MM.1S (cell line): ENCODE data around the gene COMMD10.

Source experiments
- DNase-seq: peaks from one replicate; pipeline ENCODE4 v3.0.0-alpha.2; 2015
- H2AFZ ChIP-seq: fragments of 300-600 bp; sonication (generic); 2 replicates; pipeline ENCODE4 v1.6.0; 2016; ENCODE audit warnings: antibody characterized with exemption, low read length
- H3F3A ChIP-seq: fragments of 300-600 bp; sonication (generic); 2 replicates; pipeline ENCODE4 v1.6.1; 2016; ENCODE audit warnings: mild to moderate bottlenecking, antibody characterized with exemption, low read length, moderate library complexity, mixed read lengths; ENCODE audit not compliant: insufficient read depth
- H3K27ac ChIP-seq: fragments of 300-600 bp; sonication (generic); 2 replicates; pipeline ENCODE4 v1.5.1; 2016; ENCODE audit warnings: mild to moderate bottlenecking, low read length
- H3K27me3 ChIP-seq: fragments of 300-600 bp; sonication (generic); replicated peaks from 2 replicates; pipeline ENCODE4 v1.6.0; 2016; ENCODE audit warnings: low read length; ENCODE audit not compliant: insufficient read depth
- H3K36me3 ChIP-seq: fragments of 300-600 bp; sonication (generic); replicated peaks from 2 replicates; pipeline ENCODE4 v1.6.1; 2016; ENCODE audit warnings: mild to moderate bottlenecking, low read length, mixed read lengths; ENCODE audit not compliant: insufficient read depth
- H3K4me1 ChIP-seq: fragments of 300-600 bp; sonication (generic); 2 replicates; pipeline ENCODE4 v1.6.1; 2016; ENCODE audit warnings: low read length, mixed read lengths
- H3K4me2 ChIP-seq: fragments of 300-600 bp; sonication (generic); 2 replicates; pipeline ENCODE4 v1.6.0; 2016; ENCODE audit warnings: low read depth, low read length
- H3K4me3 ChIP-seq: fragments of 300-600 bp; sonication (generic); 2 replicates; pipeline ENCODE4 v1.5.1; 2016; ENCODE audit warnings: low read length, mixed read lengths
- H3K79me2 ChIP-seq: fragments of 300-600 bp; sonication (generic); 2 replicates; pipeline ENCODE4 v1.6.1; 2016; ENCODE audit warnings: mixed run types, low read length, mixed read lengths
- H3K9ac ChIP-seq: fragments of 300-600 bp; sonication (generic); 2 replicates; pipeline ENCODE4 v1.6.1; 2016; ENCODE audit warnings: low read length, mixed read lengths
- H3K9me2 ChIP-seq: fragments of 300-600 bp; sonication (generic); replicated peaks from 2 replicates; pipeline ENCODE4 v1.6.1; 2016; ENCODE audit warnings: mild to moderate bottlenecking, low read length, mixed read lengths; ENCODE audit not compliant: insufficient read depth
- H3K9me3 ChIP-seq: fragments of 300-600 bp; sonication (generic); replicated peaks from 2 replicates; pipeline ENCODE4 v1.6.1; 2016; ENCODE audit warnings: mild to moderate bottlenecking, low read length, mixed read lengths; ENCODE audit not compliant: insufficient read depth
- H4K20me1 ChIP-seq: fragments of 300-600 bp; sonication (generic); 2 replicates; pipeline ENCODE4 v1.6.1; 2016; ENCODE audit warnings: mild to moderate bottlenecking, low read length, moderate library complexity, mixed read lengths; ENCODE audit not compliant: insufficient read depth
- EZH2 ChIP-seq: fragments of 300-600 bp; sonication (generic); optimal IDR thresholded peaks from 2 replicates; pipeline ENCODE3; 2017; ENCODE audit warnings: low read depth, mild to moderate bottlenecking, antibody characterized with exemption, low read length, mixed read lengths
- EZH2phosphoT487 ChIP-seq: fragments of 300-600 bp; sonication (generic); IDR thresholded peaks from 2 replicates; pipeline ENCODE4 v1.6.1; 2018; ENCODE audit warnings: antibody characterized with exemption, low read length
- TF ChIP-seq, protein P1 (sequence below): fragments of 300-600 bp; sonication (generic); IDR thresholded peaks from 2 replicates; pipeline ENCODE4 v1.5.1; 2016; ENCODE audit warnings: antibody characterized with exemption, low read length, mixed read lengths

Gene COMMD10

DNA sequence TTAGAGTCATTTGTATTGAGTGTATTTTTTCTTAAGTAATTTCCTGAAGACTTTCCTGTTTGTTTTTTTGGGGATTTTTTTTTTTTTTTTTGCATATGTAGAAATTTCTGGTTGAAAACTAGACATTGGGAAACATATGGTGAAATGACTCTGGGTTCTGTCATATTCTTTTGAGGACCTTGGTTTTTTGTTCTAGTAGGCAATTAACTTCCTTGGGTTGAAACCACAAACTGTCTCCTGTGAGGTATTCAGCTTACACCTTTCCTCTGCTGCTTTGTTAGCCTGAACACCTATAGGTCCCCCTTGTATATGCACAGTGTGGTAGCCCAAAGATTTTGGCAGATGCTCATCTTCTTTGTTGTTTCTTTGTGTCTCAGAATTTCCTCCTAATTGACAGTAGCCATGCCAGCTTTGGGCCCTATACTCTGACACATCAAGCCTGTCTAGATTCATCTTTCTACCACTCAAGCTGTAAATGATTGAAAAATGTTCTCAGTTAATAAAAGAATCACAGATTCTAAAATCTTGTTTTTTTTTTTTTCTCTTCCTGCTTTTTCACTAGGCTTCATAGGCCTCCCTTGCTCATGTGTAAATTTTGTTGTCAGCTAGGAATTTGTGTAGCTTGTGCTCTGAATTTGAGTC, 140.6 kb downstream of the COMMD10 start:
- no peaks in the 10 kb centered on the region for H3F3A ChIP-seq
- H3K4me3 ChIP-seq, result no peak overlapping the region
- no peaks in the 10 kb centered on the region for H3K79me2 ChIP-seq
- no peaks in the 10 kb centered on the region for H4K20me1 ChIP-seq
- H3K9me2 ChIP-seq, result no peaks in the 10 kb centered on the region
- H3K36me3 ChIP-seq, result no peaks in the 10 kb centered on the region
- DNase-seq, result no peak
- no peak overlapping the region for H3K9ac ChIP-seq
- TF ChIP-seq, protein P1, sequence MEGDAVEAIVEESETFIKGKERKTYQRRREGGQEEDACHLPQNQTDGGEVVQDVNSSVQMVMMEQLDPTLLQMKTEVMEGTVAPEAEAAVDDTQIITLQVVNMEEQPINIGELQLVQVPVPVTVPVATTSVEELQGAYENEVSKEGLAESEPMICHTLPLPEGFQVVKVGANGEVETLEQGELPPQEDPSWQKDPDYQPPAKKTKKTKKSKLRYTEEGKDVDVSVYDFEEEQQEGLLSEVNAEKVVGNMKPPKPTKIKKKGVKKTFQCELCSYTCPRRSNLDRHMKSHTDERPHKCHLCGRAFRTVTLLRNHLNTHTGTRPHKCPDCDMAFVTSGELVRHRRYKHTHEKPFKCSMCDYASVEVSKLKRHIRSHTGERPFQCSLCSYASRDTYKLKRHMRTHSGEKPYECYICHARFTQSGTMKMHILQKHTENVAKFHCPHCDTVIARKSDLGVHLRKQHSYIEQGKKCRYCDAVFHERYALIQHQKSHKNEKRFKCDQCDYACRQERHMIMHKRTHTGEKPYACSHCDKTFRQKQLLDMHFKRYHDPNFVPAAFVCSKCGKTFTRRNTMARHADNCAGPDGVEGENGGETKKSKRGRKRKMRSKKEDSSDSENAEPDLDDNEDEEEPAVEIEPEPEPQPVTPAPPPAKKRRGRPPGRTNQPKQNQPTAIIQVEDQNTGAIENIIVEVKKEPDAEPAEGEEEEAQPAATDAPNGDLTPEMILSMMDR, result no peak
- TF ChIP-seq EZH2 (no peak), EZH2phosphoT487 (no peak)
- H2AFZ ChIP-seq, result no peak overlapping the region
- no peaks in the 10 kb centered on the region for H3K9me3 ChIP-seq
- no peaks in the 10 kb centered on the region for H3K4me1 ChIP-seq
- H3K4me2 ChIP-seq, result no peak overlapping the region
- no peak overlapping the region for H3K27ac ChIP-seq
- no peaks in the 10 kb centered on the region for H3K27me3 ChIP-seq

- H3K9ac ChIP-seq, result no peak overlapping the region
- H3K27me3 ChIP-seq, result no peaks in the 10 kb centered on the region
- no peaks in the 10 kb centered on the region for H3F3A ChIP-seq
- no peak for DNase-seq
- H3K36me3 ChIP-seq, result no peaks in the 10 kb centered on the region
- no peaks in the 10 kb centered on the region for H3K9me2 ChIP-seq
- H3K27ac ChIP-seq, result no peak overlapping the region
- H3K9me3 ChIP-seq, result no peaks in the 10 kb centered on the region
- H3K79me2 ChIP-seq, result no peaks in the 10 kb centered on the region
- no peak overlapping the region for H3K4me2 ChIP-seq
- no peaks in the 10 kb centered on the region for H3K4me1 ChIP-seq
- H4K20me1 ChIP-seq, result no peaks in the 10 kb centered on the region
- H3K4me3 ChIP-seq, result no peak overlapping the region
- no peak for TF ChIP-seq EZH2
- TF ChIP-seq, protein P1, result no peak
- TF ChIP-seq EZH2phosphoT487, result no peak
- H2AFZ ChIP-seq, result no peak overlapping the region
Measured at GRCh38 chr5:116229131-116229689, 144.4 kb downstream of the COMMD10 start.

DNA sequence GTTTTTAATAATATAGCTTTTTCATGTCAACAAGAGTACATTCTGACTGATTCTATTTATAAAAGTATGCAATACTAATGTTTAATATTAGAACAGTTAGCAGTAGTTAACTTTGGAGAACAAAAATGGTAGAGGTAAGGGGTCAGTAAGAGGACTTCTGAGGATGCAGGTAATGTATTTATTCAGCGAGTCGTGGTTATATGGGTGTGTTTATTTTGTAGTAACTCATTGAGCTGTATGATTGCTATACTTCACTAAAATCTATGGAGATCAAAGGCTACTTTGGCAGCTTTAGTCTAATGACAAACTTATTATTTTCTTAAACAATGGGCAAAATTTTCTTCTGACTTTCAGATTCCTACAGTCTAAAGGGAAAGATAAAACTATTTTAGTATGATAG, 146.5 kb downstream of the COMMD10 start:
- H3K27me3 ChIP-seq, result no peaks in the 10 kb centered on the region
- H3K4me1 ChIP-seq, result no peaks in the 10 kb centered on the region
- no peaks in the 10 kb centered on the region for H3K79me2 ChIP-seq
- no peaks in the 10 kb centered on the region for H3K9me2 ChIP-seq
- H3K36me3 ChIP-seq, result no peaks in the 10 kb centered on the region
- no peaks in the 10 kb centered on the region for H3F3A ChIP-seq
- no peak overlapping the region for H3K9ac ChIP-seq
- DNase-seq, result no peak
- no peak overlapping the region for H3K4me3 ChIP-seq
- H2AFZ ChIP-seq, result no peak overlapping the region
- H3K9me3 ChIP-seq, result no peaks in the 10 kb centered on the region
- H3K27ac ChIP-seq, result no peak overlapping the region
- H4K20me1 ChIP-seq, result no peaks in the 10 kb centered on the region
- TF ChIP-seq, protein P1, result no peak
- H3K4me2 ChIP-seq, result no peak overlapping the region
